ENCODE data around the gene TMOD4.
A peak's percentile ranks its signal among the peaks of the same experiment; 100 is the strongest.

Gene TMOD4

GRCh38 chr1:151175041-151175741 is 590 bp downstream of the TMOD4 start:
- no peak for DNase-seq

- no peak for DNase-seq
Measured at GRCh38 chr1:151171190-151171589, 4.6 kb downstream of the TMOD4 start.

GRCh38 chr1:151167116-151167515 is 8.7 kb downstream of the TMOD4 start:
- DNase-seq: no peak

- DNase-seq: no peak
Measured at GRCh38 chr1:151166505-151166956, 9.2 kb downstream of the TMOD4 start.

GRCh38 chr1:151165738-151166504 is 9.9 kb downstream of the TMOD4 start, which contains the start of the genes LYSMD1 and SCNM1:
TSS of gene LYSMD1 (minus strand) at chr1:151165902. CDS start at chr1:151165258, 644 bp downstream.
TSS of gene SCNM1 (plus strand) at chr1:151166144. CDS start at chr1:151166153, 9 bp downstream.
- DNase-seq: peak; percentile 98

- DNase-seq: peak; percentile 62
Measured at GRCh38 chr1:151165281-151165737, 10.5 kb downstream of the TMOD4 start.

GRCh38 chr1:151164732-151165280 is 11.0 kb downstream of the TMOD4 start:
- no peak for DNase-seq

GRCh38 chr1:151159373-151159772 is 16.4 kb downstream of the TMOD4 start:
- no peak for DNase-seq

- no peak for DNase-seq
Measured at GRCh38 chr1:151158751-151159251, 17.0 kb downstream of the TMOD4 start.

GRCh38 chr1:151158326-151158725 is 17.5 kb downstream of the TMOD4 start:
- DNase-seq: no peak

- DNase-seq: no peak
Measured at GRCh38 chr1:151157067-151157531, 18.7 kb downstream of the TMOD4 start.

- DNase-seq: no peak
Measured at GRCh38 chr1:151156515-151156819, 19.3 kb downstream of the TMOD4 start, which contains the start of gene TNFAIP8L2. TSS of gene TNFAIP8L2 (plus strand) at chr1:151156649. CDS start at chr1:151158698, 2,049 bp downstream.

GRCh38 chr1:151147665-151148064 is 28.1 kb downstream of the TMOD4 start:
- no peak for DNase-seq

- DNase-seq: no peak
Measured at GRCh38 chr1:151147132-151147503, 28.7 kb downstream of the TMOD4 start.

GRCh38 chr1:151146412-151147131 is 29.2 kb downstream of the TMOD4 start, which contains the start of gene SEMA6C:
TSS of gene SEMA6C (minus strand) at chr1:151146631. CDS start at chr1:151142621, 4,010 bp downstream.
- peak; percentile 73 for DNase-seq

- no peak for DNase-seq
Measured at GRCh38 chr1:151146072-151146411, 29.7 kb downstream of the TMOD4 start.

GRCh38 chr1:151145304-151146071 is 30.3 kb downstream of the TMOD4 start:
- no peak for DNase-seq

- no peak for DNase-seq
Measured at GRCh38 chr1:151144474-151145303, 31.1 kb downstream of the TMOD4 start.

GRCh38 chr1:151143986-151144385 is 31.8 kb downstream of the TMOD4 start:
- DNase-seq: no peak

- DNase-seq: no peak
Measured at GRCh38 chr1:151143057-151143435, 32.7 kb downstream of the TMOD4 start.

Data from NCI-H2171 (cell line).